Measurements from ENCODE around the gene TMEM167A.

TMEM167A gene

DNA sequence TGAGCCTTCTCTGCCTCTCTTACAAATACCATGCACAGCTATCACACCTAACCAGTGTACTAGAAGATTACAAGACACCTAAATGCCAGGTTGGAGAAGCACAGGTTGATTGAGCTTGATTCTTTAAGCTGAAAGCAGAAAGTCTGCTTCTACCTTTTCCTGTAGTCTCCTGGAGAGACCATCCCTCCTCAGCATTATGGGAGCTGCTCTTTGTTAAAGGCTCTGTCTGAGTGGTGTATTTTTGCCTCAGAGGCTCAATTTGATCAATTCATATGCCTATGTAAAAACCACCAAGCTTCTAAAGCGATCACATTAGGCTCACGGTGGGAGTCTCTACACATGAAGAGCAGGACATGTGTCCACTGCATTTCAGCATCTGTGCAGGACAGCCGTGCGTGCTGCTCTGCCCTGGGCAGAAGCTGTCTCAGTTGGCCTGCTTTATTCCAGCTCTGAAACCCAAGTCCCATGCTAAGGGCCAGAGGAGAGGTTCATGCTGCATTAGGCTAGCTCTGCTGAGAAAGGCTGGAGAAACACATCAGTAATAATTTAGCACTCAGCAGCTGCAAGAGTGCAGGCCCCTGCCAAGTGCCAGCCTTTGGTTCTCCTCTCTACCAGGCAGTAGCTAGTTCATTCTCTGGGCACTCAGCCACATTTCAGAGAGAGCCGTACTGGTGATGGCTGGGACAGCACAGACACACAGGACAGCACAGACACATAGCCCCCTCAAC is 41.7 kb downstream of the TMEM167A start:
- no peak for DNase-seq (ENCODE audit: low read depth, low spot score)

DNA sequence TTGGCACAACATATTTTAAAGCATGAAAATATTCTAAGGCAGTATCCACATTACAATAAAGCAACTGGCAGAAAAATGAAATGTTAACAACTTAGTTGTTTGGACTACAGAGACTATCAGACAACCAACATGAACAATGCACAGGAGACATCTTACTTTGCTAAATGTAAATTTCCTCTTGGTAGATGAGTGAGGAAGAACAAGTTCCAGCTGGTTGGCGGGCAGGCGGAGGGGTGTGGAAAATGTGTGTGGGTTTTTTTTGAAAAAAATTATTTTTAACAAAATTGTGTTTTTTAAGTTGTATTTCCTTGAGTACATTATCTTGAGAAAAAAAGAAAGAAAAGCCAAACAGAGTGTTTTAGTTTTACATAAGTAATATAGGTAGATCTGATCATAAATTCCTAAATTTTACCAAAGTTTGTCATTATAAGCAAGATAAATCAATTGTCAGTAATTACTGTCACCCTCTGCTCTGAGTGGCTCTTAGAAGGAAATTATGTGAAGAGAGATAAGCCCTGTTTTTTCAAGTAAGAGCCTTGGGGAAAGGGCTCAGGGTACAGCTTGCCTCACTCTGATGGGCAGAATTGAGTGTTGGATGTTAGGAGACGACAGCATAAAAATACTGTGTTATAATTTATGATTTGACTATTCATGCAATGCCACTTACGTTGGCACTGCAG is 42.5 kb downstream of the TMEM167A start:
- no peak for DNase-seq (ENCODE audit: low read depth, low spot score)

DNA sequence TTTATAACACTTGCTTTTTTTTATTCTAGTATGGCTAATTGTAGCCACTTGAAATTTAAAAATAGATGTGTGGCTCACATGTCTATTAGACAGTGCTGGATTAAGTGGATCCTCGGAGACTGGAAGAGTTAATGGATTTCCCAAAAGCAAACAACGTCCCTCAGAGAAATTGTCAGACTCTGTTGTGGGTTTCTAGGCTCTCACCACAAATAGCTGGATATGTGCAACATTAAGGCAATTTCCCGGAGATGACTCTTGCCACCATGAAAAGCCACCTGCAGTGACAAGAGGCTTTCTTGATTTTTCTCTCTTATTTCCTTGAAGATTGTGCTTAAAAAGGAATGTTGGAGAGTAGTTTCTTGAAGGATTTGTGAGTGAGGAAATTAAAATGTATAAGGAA is 43.2 kb downstream of the TMEM167A start:
- DNase-seq (ENCODE audit: low read depth, low spot score) = no peak

DNA sequence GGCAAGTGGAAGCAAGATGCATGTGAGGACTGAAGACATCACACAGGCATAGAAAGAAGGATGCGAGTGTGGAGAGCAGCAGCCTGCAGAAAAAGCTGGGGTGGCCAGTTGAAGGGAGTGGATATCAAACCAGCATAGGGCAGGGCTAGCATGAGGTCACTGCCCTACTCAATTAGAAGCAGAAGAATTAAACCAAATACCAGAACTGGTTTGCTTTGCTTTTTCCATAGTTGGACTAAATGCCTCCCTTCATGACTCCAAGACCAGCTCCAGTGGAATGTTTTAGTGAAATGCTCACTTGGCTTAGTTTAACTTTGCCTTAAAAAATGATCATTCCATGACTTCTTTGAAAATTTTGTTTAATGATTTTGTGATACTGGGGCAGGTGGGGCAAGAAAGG is 45.8 kb downstream of the TMEM167A start:
- no peak for DNase-seq (ENCODE audit: low read depth, low spot score)

DNA sequence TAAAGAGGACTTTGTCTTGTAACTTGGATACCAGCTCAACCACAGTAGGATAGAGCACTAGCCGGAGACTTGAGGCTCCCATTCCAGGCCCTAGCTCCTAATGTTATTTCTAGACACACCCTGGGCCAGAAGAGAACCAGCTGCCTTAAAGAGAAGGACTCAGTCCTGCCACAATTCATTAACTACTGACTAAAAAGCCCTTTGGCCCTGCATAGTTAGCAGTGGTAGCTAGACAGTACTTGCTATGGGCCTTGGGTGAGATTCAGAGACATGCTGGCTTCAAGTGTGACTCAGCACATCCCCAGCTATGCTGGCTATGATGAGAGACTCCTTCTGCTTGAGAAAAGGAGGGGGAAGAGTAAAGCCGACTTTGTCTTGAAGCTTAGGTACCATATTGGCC is 47.3 kb downstream of the TMEM167A start:
- no peak for DNase-seq (ENCODE audit: low read depth, low spot score)

DNA sequence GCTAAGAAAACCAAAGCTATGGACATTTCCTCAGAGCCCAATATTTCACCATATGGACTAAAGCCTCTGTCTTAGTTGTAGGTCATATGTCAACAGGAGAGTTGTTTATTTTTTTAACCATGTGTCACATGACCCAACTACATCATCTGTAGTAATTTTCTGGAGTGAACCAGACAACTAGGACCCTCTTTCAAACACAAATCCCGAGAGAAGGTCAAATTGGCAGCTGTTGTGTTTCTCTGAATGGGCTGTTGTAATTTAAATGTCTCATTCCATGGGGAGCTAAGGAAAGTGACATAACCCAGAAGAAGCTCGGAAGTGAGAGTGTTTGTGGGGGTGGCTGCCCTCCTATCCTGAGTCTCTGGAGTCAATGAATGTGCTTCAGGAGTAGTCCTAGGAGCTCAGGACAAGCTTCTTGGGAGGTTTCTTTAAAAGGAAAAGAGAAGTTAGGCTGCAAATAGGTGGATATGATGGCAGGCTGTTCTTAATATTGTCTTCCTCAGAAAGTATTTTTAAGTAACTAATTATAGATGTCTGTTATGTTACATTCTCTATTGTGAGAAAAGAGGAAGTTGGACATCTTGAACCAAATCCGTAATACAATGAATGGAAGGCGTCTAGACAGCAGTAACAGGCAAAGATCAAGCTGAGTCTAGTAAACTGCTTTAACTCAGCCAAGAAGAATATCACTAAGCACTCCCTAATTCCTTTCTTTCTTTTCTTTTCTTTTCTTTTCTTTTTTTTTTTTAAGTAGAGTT is 50.1 kb downstream of the TMEM167A start:
- no peak for DNase-seq (ENCODE audit: low read depth, low spot score)

DNA sequence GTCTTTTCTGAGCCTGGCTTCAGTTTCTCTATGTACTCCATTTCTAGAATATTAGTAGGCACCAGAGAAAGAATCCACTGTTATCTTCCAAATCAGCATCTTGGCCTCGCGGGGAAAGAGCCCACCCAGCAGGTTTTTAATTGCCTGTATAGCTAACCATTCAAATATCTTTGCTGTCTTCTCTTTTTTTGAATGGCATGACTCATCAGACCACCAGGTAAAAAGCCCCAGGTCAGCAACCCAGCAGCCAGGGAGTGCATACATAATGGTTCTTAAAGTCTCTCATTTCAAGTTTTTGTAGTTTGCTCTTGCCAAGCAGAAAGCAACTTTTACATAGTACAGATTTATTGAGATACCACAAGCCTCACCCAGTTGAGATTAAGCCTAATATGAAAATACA is 50.7 kb downstream of the TMEM167A start:
- DNase-seq (ENCODE audit: low read depth, low spot score) = no peak

DNA sequence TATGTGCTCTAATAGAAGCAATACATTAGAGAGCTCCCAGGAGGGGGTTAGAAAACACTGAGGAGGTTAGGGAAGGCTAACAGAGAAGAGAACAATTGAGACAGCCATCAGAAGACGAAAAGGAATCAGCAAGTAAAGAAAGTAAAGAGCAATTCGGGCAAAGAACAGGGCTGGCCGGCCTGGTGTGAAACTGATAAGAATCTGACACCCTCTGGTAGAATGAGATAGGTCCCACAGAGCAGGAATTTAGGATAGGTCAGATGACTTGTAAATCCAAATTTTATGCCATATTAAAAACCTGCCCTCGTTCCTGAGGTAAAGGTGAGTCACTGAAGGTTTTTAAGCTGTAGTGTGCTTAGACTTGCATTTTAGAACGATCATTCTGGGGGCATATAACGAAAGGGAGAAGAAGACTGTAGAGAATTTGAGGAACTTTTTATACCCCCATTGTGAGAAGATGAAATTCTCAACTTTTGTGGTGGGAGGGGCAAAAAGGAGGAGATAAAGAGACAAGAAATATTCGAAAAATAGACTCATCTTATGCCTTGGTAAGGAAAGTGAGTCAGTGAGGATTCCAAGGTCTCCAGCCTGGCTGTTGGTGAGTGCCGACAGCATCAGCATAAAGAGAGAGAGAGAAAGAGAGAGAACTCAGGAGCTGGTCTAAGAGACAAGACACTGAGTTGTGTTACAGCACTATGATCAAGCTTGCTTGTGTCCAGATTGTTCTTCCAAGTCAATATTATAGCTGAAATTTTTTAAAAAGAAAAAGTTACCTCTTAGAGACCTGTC is 51.3 kb downstream of the TMEM167A start:
- no peak for DNase-seq (ENCODE audit: low read depth, low spot score)

DNA sequence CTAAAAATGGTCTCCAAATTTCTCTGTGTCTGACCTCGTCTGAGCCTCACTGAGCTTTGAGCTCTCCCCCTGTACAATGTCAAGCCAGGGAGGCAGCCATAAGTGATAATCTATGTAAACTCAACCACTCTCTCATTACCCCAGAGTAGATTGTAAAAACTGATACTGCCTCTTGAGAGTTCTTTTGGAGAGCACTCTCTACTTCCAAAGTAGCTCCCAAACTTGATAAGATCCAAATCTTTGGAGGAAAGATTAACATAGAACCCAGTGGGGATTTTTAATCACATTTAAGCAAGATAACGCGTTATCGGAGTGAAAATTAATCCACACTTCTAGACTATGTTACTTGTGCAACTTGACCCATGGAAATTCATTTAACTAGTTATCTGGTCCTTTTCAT is 54.9 kb downstream of the TMEM167A start:
- DNase-seq (ENCODE audit: low read depth, low spot score) = no peak

DNA sequence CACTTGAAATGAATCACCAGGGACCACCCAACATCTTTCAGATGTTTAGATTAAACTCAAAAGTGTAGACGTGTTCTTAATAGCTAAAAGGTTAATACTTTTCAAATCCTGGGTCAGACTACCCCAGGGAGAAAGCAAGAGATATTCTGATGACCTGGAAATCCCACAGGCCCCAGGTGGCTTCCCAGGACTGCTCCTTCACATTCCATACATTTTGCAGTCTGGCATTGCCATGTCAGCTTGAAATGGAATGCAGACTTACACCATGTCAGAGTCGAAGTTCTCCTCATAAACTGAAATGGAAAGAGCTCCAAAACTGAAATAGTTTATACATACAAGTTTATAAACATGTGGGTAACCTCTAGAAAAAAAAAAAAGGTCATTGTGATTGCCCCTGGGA is 61.5 kb downstream of the TMEM167A start:
- DNase-seq (ENCODE audit: low read depth, low spot score) = no peak

DNA sequence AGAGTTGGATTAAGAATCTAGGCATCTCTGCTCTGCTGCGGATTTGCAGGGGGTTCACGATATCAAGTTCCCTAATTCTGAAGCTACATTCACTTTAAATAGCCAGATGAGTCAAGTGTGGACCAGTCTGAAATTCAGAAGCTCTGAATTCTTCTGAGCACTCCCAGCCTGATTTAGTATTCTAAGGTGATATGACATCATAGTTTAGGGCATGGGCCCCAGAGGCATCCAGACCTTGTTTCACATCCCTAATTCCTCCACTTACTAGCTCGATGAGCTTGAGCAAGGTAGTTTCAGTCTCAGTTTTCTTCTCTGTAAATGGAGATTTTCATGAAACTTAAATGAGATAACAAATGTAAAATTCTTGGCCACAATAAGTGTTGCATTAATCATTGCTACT is 65.2 kb downstream of the TMEM167A start:
- no peak for DNase-seq (ENCODE audit: low read depth, low spot score)

DNA sequence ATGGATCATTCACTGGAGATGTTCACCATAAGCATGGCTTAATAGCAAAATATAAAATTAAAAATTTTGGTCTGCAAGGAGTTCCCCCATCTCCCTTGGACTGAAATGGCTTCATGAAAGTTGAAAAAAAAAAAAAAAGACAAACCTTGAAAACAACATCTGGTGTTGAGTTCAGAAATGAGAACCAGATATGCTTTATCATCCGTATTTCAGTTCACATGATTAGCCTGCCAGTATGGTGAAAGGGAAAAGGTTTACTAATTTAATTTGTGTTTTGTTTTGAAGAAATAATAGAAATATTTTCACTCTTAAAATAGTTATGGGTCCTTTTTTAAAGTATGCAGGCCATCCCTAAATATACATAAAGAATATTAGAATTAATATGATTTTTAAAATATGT is 67.8 kb downstream of the TMEM167A start:
- no peak for DNase-seq (ENCODE audit: low read depth, low spot score)

DNA sequence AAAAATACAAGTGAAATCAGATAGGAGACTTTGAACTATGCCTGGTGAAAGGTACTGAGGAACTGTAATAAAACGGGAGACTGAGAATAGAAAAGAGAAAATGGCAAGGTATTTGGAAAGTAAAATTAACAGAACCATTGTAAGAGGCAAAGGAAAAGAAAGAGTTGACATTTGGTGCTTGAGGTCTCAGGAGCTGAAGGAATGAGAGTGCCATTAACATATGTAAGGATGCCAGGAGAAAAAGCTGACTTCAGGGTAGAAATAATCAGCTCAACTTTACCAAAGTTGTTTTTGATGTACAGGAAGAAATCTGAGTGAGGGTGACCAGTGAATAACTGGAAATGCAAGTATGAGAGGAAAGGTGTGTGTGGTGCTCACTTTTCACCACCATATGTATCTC is 69.4 kb downstream of the TMEM167A start:
- no peak for DNase-seq (ENCODE audit: low read depth, low spot score)

DNA sequence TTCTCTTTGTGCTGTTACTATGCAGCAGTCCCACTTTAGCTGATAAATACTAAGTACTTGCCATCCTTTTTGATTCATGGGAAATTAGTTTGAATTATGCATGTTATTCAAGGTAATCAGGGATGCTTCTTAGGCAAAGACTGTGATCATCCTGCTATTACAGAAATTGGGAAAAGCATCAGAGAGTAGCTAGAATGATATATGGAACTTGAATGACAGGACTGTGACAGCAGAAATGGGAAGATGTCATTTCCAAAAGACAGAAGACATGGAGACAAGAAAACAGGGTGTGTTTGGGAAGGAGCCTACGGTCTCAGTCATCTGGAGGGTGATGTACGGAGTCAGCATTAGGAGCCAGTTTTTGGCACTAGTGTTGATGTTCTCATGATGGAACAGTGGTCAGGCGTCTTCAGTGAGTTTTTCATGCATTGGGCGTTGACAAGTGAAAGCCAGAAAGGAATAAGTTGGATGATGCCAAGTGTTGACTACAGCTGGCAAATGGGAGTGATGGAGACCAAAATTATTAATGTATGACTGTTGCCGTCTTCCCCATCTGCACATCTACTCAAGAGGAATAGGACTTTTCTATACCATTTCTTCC is 70.4 kb downstream of the TMEM167A start:
- no peak for DNase-seq (ENCODE audit: low read depth, low spot score)

DNA sequence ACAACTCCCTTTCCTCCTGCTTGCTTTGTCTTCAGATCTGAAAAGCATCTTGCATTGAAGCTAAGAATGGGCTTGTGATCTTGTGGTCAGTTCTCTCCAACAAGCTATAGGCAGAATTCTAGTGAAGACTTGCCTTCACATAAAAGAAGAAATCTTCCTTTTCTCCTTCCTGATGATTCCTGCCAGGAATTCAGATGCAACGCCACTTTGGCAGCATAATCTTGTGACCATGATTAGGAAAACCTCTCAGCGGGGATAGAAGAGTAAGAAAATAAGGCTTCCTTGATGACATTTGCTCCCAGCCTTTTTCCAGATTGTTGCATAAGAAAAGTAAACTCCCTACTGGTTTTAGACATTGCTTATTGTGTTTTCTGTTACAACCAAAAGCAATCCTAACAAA is 73.4 kb downstream of the TMEM167A start:
- no peak for DNase-seq (ENCODE audit: low read depth, low spot score)
